Nephron (organoid): ENCODE data around the gene SYNPO2.

Source experiments
- H3K27ac Mint-ChIP-seq, 3 experiments: 2 replicates each; pipeline ENCODE4 v1.8.0; 2020; ENCODE audit warnings: mixed read lengths in 3 of 3, mild to moderate bottlenecking in 2 of 3, moderate library complexity in 1 of 3
- H3K27me3 Mint-ChIP-seq: 2 replicates; pipeline ENCODE4 v1.8.0; 2021; ENCODE audit warnings: low read depth, mild to moderate bottlenecking, moderate library complexity, mixed read lengths
- H3K36me3 Mint-ChIP-seq: 2 replicates; pipeline ENCODE4 v1.8.0; 2020; ENCODE audit warnings: low read depth, mixed read lengths
- H3K4me1 Mint-ChIP-seq: 2 replicates; pipeline ENCODE4 v1.8.0; 2020; ENCODE audit warnings: mixed read lengths
- H3K4me3 Mint-ChIP-seq, 3 experiments: 2 replicates each; pipeline ENCODE4 v1.8.0; 2020; ENCODE audit warnings: mild to moderate bottlenecking in 3 of 3, mixed read lengths in 3 of 3, moderate library complexity in 2 of 3
- H3K9me3 Mint-ChIP-seq: 2 replicates; pipeline ENCODE4 v1.8.0; 2020; ENCODE audit warnings: mixed read lengths
- CTCF ChIP-seq, 3 experiments: fragments of 200-600 bp; sonication (generic); IDR thresholded peaks; one replicate each; pipeline ENCODE4 v1.5.0; 2021; ENCODE audit warnings: antibody characterized with exemption in 3 of 3; ENCODE audit not compliant: unreplicated experiment in 3 of 3

SYNPO2 gene

GRCh38 chr4:119103263-119103662 lies 214.6 kb downstream of the SYNPO2 start:
- no peak for TF ChIP-seq CTCF (IDR thresholded peaks at IDR 0.05; ENCODE audit: unreplicated experiment in 3 of 3)
- Mint-ChIP-seq H3K4me1 (peaks cover 15% of the 10 kb centered on the region), H3K36me3 (no peaks in the 10 kb centered on the region), H3K27ac (peak overlapping the region in 1 of 3 experiments; percentile 62), H3K27me3 (no peaks in the 10 kb centered on the region), H3K4me3 (no peak overlapping the region), H3K9me3 (no peaks in the 10 kb centered on the region)

DNA sequence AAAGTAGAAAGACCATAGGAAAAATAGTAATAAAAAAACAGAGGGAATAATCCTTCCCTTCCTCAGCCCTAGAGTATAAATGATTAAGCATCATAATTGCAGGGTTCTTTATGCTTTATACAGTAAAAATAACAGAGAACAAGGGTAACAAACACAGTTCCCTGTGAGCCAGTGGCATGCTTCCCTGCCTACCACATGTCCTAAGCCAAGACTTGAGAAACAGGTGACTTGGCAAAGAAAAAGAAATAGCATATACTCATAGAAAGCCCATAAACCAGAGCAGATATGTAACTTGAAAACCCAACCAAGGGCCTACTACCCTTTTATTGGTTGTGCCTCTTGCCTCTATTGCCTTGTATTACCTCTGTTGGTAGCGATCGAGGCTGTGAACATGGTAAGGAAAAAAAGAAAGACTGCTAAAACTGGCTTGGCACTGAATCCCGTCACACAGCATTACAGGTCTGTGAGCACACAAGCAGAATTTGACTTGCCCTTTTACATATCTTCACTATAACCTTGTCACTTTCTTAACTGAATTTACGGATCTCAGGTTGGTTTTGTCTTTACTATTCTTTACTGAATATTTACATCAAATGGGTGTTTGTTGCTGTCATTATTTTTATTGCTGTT lies 216.1 kb downstream of the SYNPO2 start:
- Mint-ChIP-seq H3K9me3 (no peaks in the 10 kb centered on the region), H3K27me3 (no peaks in the 10 kb centered on the region), H3K4me3 (no peak overlapping the region), H3K4me1 (peaks cover 6% of the 10 kb centered on the region), H3K36me3 (no peaks in the 10 kb centered on the region), H3K27ac (no peak overlapping the region)
- TF ChIP-seq CTCF (IDR thresholded peaks at IDR 0.05; ENCODE audit: unreplicated experiment in 3 of 3): no peak

GRCh38 chr4:119105605-119106004 lies 217.0 kb downstream of the SYNPO2 start:
- no peak overlapping the region for H3K27ac Mint-ChIP-seq
- no peak for TF ChIP-seq CTCF (IDR thresholded peaks at IDR 0.05; ENCODE audit: unreplicated experiment in 3 of 3)
- no peaks in the 10 kb centered on the region for H3K9me3 Mint-ChIP-seq
- H3K4me1 Mint-ChIP-seq: peaks cover 6% of the 10 kb centered on the region
- no peaks in the 10 kb centered on the region for H3K27me3 Mint-ChIP-seq
- no peak overlapping the region for H3K4me3 Mint-ChIP-seq
- H3K36me3 Mint-ChIP-seq: no peaks in the 10 kb centered on the region

GRCh38 chr4:119106036-119107000 lies 217.7 kb downstream of the SYNPO2 start:
- peaks cover 6% of the 10 kb centered on the region for H3K4me1 Mint-ChIP-seq
- H3K27ac Mint-ChIP-seq: peak overlapping the region in 2 of 3 experiments; percentile 8 to 23
- H3K36me3 Mint-ChIP-seq: no peaks in the 10 kb centered on the region
- H3K27me3 Mint-ChIP-seq: no peaks in the 10 kb centered on the region
- no peaks in the 10 kb centered on the region for H3K9me3 Mint-ChIP-seq
- no peak overlapping the region for H3K4me3 Mint-ChIP-seq
- no peak for TF ChIP-seq CTCF (IDR thresholded peaks at IDR 0.05; ENCODE audit: unreplicated experiment in 3 of 3)

DNA sequence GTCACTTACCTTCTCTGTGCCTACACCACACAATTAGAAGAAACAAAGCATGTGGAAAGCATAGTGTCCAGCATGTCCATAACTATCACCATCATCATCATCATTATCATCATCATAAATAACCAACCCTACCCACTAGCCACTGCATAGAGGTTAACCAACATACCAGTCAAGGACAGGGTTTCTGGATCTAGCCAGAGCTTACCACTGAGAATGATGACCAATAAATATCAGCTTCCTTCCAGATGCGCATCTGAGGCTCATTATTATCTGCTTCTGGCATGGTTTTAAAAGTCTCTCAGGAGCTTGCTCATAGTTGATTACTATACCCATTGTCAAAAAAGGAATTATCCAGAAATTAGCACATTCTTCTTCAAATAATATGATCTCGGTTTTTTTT lies 221.5 kb downstream of the SYNPO2 start:
- H3K4me1 Mint-ChIP-seq: peaks cover 6% of the 10 kb centered on the region
- H3K27ac Mint-ChIP-seq: no peak overlapping the region
- H3K9me3 Mint-ChIP-seq: no peaks in the 10 kb centered on the region
- TF ChIP-seq CTCF (IDR thresholded peaks at IDR 0.05; ENCODE audit: unreplicated experiment in 3 of 3): no peak
- no peak overlapping the region for H3K4me3 Mint-ChIP-seq
- no peaks in the 10 kb centered on the region for H3K27me3 Mint-ChIP-seq
- H3K36me3 Mint-ChIP-seq: no peaks in the 10 kb centered on the region
